ENCODE measurements around the gene FNDC5. TPM values are rescaled to one million over a fixed set of nuclear protein-coding genes. Genes with fewer than 3 reads are reported as not detected.

FNDC5 gene
- total and polyA plus RNA-seq, 2 experiments from 2014 or later: 1.0 to 1.7 TPM

DNA sequence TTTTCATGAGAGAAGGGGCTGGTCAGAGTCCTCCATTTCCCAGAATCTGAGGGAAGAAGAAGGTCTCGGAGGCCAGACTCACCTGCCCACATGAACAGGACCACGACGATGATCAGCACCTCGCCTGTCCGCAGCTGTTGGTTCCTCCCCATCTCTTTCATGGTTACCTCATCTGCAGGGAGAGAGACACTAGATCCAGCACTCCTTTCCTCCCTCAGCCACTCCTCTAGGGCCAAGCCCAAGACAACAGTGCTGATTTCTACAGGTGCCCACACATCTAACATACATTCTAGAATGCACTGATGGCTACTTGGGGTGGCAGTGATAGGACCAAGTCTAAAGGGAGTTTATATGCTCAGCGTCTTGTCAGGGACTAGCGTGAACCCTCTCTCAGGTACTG, 3.0 kb downstream of the FNDC5 start:
- Histone ChIP-seq H3K4me1 (ENCODE audit: insufficient read depth) (peaks cover 19% of the 10 kb centered on the region; the same call in 1 of the 2 replicates), H3K27me3 (ENCODE audit: insufficient read depth) (peaks cover 38% of the 10 kb centered on the region), H3K79me2 (replicated peaks; ENCODE audit: insufficient read depth) (no peaks in the 10 kb centered on the region), H4K20me1 (replicated peaks; ENCODE audit: insufficient read depth) (no peaks in the 10 kb centered on the region), H2AFZ (no peak overlapping the region), H3K36me3 (ENCODE audit: insufficient read depth) (no peaks in the 10 kb centered on the region), H3K27ac (ENCODE audit: low read depth) (no peak overlapping the region), H3K4me3 (no peak overlapping the region), H3K4me2 (no peak overlapping the region), H3K9me2 (ENCODE audit: insufficient read depth) (no peaks in the 10 kb centered on the region), H3F3A (replicated peaks; ENCODE audit: low read depth) (peaks cover 9% of the 10 kb centered on the region; the same call in 1 of the 2 replicates)
- peaks cover 3% of the 10 kb centered on the region; the same call in 2 of the 3 replicates for H3K36me3 Mint-ChIP-seq (ENCODE audit: low read depth)
- DNase-seq (ENCODE audit: low spot score) (no peak), ATAC-seq (no peak)
- H3K4me3 Mint-ChIP-seq: no peak overlapping the region
- H3K9me3 Mint-ChIP-seq: no peaks in the 10 kb centered on the region; the same call in 2 of the 3 replicates
- peaks cover 28% of the 10 kb centered on the region for H3K27me3 Mint-ChIP-seq (ENCODE audit: insufficient read depth, low read depth, poor library complexity)
- peaks cover 21% of the 10 kb centered on the region for H3K4me1 Mint-ChIP-seq
- no peak overlapping the region for H3K27ac Mint-ChIP-seq
- TF ChIP-seq CREB1 (CRISPR knock-in tag; IDR thresholded peaks at IDR 0.05; ENCODE audit: low read depth) (no peak), NANOG (IDR thresholded peaks at IDR 0.05; ENCODE audit: borderline replicate concordance) (no peak), POLR2AphosphoS5 (IDR thresholded peaks at IDR 0.05; ENCODE audit: low read depth) (no peak), ZNF462 (CRISPR knock-in tag; IDR thresholded peaks at IDR 0.05) (no peak), ETS1 (IDR thresholded peaks at IDR 0.05) (no peak), STAT1 (IDR thresholded peaks at IDR 0.05; ENCODE audit: unreplicated experiment) (no peak), ZNF331 (CRISPR knock-in tag; IDR thresholded peaks at IDR 0.05; ENCODE audit: low read depth) (no peak), REST (IDR thresholded peaks at IDR 0.05; ENCODE audit: unreplicated experiment) (no peak), EZH2phosphoT487 (IDR thresholded peaks at IDR 0.05; ENCODE audit: unreplicated experiment) (no peak), JUNB (IDR thresholded peaks at IDR 0.05; ENCODE audit: unreplicated experiment) (no peak), EZH2 (IDR thresholded peaks at IDR 0.05; ENCODE audit: low read depth, unreplicated experiment) (no peak), ZNF114 (CRISPR knock-in tag; IDR thresholded peaks at IDR 0.05) (no peak)
- TF ChIP-seq, protein P1, sequence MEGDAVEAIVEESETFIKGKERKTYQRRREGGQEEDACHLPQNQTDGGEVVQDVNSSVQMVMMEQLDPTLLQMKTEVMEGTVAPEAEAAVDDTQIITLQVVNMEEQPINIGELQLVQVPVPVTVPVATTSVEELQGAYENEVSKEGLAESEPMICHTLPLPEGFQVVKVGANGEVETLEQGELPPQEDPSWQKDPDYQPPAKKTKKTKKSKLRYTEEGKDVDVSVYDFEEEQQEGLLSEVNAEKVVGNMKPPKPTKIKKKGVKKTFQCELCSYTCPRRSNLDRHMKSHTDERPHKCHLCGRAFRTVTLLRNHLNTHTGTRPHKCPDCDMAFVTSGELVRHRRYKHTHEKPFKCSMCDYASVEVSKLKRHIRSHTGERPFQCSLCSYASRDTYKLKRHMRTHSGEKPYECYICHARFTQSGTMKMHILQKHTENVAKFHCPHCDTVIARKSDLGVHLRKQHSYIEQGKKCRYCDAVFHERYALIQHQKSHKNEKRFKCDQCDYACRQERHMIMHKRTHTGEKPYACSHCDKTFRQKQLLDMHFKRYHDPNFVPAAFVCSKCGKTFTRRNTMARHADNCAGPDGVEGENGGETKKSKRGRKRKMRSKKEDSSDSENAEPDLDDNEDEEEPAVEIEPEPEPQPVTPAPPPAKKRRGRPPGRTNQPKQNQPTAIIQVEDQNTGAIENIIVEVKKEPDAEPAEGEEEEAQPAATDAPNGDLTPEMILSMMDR (conservative IDR thresholded peaks at IDR 0.05; ENCODE audit: low read depth in 2 of 2): no peak

All from GM23338 (cell line).